K562 (cell line): ENCODE measurements around the gene SHANK2. TPM values are rescaled to one million over a fixed set of nuclear protein-coding genes. Genes with fewer than 3 reads are reported as not detected.

Source experiments
- CEBPG ChIP-seq, 3 experiments: fragments of 200-800 bp in 1 of 3; sonication (Bioruptor generic) in 1 of 3; sonication (generic) in 1 of 3; formaldehyde crosslinking in 1 of 3; IDR thresholded peaks in 2 of 3; conservative IDR thresholded peaks in 1 of 3; 2 replicates each; pipeline versions ENCODE4 v1.6.1 to v1.8.0; 2016 to 2022; ENCODE audit warnings: missing compliant biosample characterization in 2 of 3, missing genetic modification characterization in 2 of 3, mild to moderate bottlenecking in 1 of 3, missing genetic modification reagents in 1 of 3
- NR2C2 ChIP-seq, 2 experiments: fragments of 200-800 bp in 1 of 2; sonication (Bioruptor generic) in 1 of 2; sonication (generic) in 1 of 2; formaldehyde crosslinking in 1 of 2; IDR thresholded peaks; 2 replicates each; pipeline versions ENCODE4 v1.6.1 to v1.8.0; 2016 to 2022; ENCODE audit warnings: mild to moderate bottlenecking in 1 of 2, missing compliant biosample characterization in 1 of 2, missing genetic modification characterization in 1 of 2, missing genetic modification reagents in 1 of 2
- POLR3A ChIP-seq: IDR thresholded peaks from 2 replicates; pipeline ENCODE4 v1.6.1; 2011; ENCODE audit warnings: borderline replicate concordance, mild to moderate bottlenecking, moderate library complexity; ENCODE audit not compliant: insufficient read length, insufficient read depth; ENCODE audit errors: extremely low read depth
- PRDM10 ChIP-seq: fragments of 450-650 bp; IDR thresholded peaks from 2 replicates; pipeline ENCODE4 v1.6.1; 2018; ENCODE audit not compliant: partially characterized antibody
- SMAD2 ChIP-seq: fragments of 150-350 bp; IDR thresholded peaks from 2 replicates; pipeline ENCODE4 v1.6.1; 2014; ENCODE audit warnings: low read depth, mild to moderate bottlenecking, low read length
- TAF9B ChIP-seq: fragments of 450-650 bp; IDR thresholded peaks from 2 replicates; pipeline ENCODE4 v1.6.1; 2018; ENCODE audit warnings: mild to moderate bottlenecking; ENCODE audit not compliant: partially characterized antibody
- polyA plus RNA-seq, 8 experiments: library from polyadenylated mRNA; depleted of rRNA in 4 of 8; stranded (reverse) in 5 of 8; unstranded in 3 of 8; fragments of >200 nt; fragmentation: Nextera tagmentation in 2 of 8; fragmentation: Illumina TruSeq in 1 of 8; extraction: Ambion mirVana in 2 of 8; extraction: Trizol in 1 of 8; gene quantifications; 2 replicates each; pipeline versions ENCODE4 v1.2.1 to v1.2.3, GENCODE V29; 2011 to 2014; ENCODE audit warnings: inconsistent platforms in 1 of 8, missing spikeins in 1 of 8
- total RNA-seq, 7 experiments: library from RNA; depleted of rRNA in 6 of 7; stranded (reverse); fragments of >200 nt in 6 of 7; fragmentation: Illumina TruSeq in 2 of 7; extraction: Trizol in 2 of 7; gene quantifications; 2 replicates each; pipeline versions ENCODE4 v1.2.1 to v1.2.3, GENCODE V29; 2011 to 2021; ENCODE audit warnings: low replicate concordance in 1 of 7

Gene SHANK2
- total and polyA plus RNA-seq, 9 of the 15 experiments (the other 6 are each of a cell fraction or from before 2014, with no cell fraction given) = 0.04 to 0.07 TPM; not detected in 7

GRCh38 chr11:71240865-71241691 is 11.3 kb downstream of the SHANK2 start (continued):
- TF ChIP-seq PRDM10 = peak; percentile 79
- no peak for TF ChIP-seq NR2C2 (CRISPR knock-in tag; IDR thresholded peaks at IDR 0.05)
- TF ChIP-seq NR2C2 (tag; IDR thresholded peaks at IDR 0.05) = peak; percentile 31; the same call in 1 of the 2 replicates
- no peak for TF ChIP-seq SMAD2
- no peak for TF ChIP-seq CEBPG (CRISPR knock-in tag; IDR thresholded peaks at IDR 0.05)
- TF ChIP-seq CEBPG (tag; conservative IDR thresholded peaks at IDR 0.05 in 1 of 2, IDR thresholded peaks at IDR 0.05 in 1 of 2) = peak; percentile 77 to 92
- TF ChIP-seq TAF9B = no peak
- TF ChIP-seq POLR3A = no peak
- TF ChIP-seq, all 486 proteins: peak for 6
